Common myeloid progenitor, CD34-positive (primary cell): ENCODE data around the gene ZNF71. TPM values are rescaled to one million over a fixed set of nuclear protein-coding genes. Genes with fewer than 3 reads are reported as not detected.

Source experiments
- CTCF ChIA-PET: fragments of 350-600 bp; sonication (Branson Sonifier 250); formaldehyde crosslinking; loops from one replicate; lab custom pipeline; 2021; ENCODE audit warnings: antibody characterized with exemption; lab: Charles Lee
- POLR2A ChIA-PET: fragments of 350-600 bp; sonication (Branson Sonifier 250); formaldehyde crosslinking; loops from one replicate; lab custom pipeline; 2021; ENCODE audit warnings: antibody characterized with exemption; lab: Charles Lee
- DNase-seq, 3 donors: peaks; one replicate each; pipeline versions ENCODE4 v3.0.0 to v3.0.0-alpha.2; 2013
- H3K27ac ChIP-seq, 2 experiments: 1 replicate in 1 of 2; 2 replicates in 1 of 2; pipeline ENCODE4 v1.7.0; 2013; ENCODE audit warnings: inconsistent platforms in 2 of 2, low read length in 2 of 2, mild to moderate bottlenecking in 2 of 2, low read depth in 1 of 2, moderate library complexity in 1 of 2; ENCODE audit not compliant: severe bottlenecking in 2 of 2, insufficient read depth in 1 of 2, poor library complexity in 1 of 2
- H3K27me3 ChIP-seq, 5 experiments: replicated peaks in 2 of 5; 1 replicate in 3 of 5; 2 replicates in 2 of 5; pipeline versions ENCODE4 v1.6.1 to v1.7.0; 2013; ENCODE audit warnings: low read length in 4 of 5, mild to moderate bottlenecking in 2 of 5, moderate library complexity in 2 of 5, inconsistent platforms in 1 of 5; ENCODE audit not compliant: insufficient read depth in 5 of 5, control insufficient read depth in 4 of 5
- H3K36me3 ChIP-seq, 4 experiments: 1 replicate in 2 of 4; 2 replicates in 2 of 4; pipeline versions ENCODE4 v1.6.1 to v1.7.0; 2013; ENCODE audit warnings: low read length in 3 of 4, control low read depth in 1 of 4, mild to moderate bottlenecking in 1 of 4; ENCODE audit not compliant: control insufficient read depth in 4 of 4, insufficient read depth in 4 of 4
- H3K4me1 ChIP-seq, 4 experiments: 1 replicate in 3 of 4; 2 replicates in 1 of 4; pipeline versions ENCODE4 v1.6.1 to v1.7.1; 2013; ENCODE audit warnings: low read length in 3 of 4, mild to moderate bottlenecking in 3 of 4, control low read depth in 1 of 4, inconsistent platforms in 1 of 4, moderate library complexity in 1 of 4; ENCODE audit not compliant: control insufficient read depth in 4 of 4, insufficient read depth in 4 of 4; ENCODE audit errors: control extremely low read depth in 1 of 4
- H3K4me3 ChIP-seq, 7 experiments: 1 replicate in 4 of 7; 2 replicates in 3 of 7; pipeline versions ENCODE4 v1.5.1 to v1.7.0; 2013; ENCODE audit warnings: mild to moderate bottlenecking in 7 of 7, low read length in 6 of 7, moderate library complexity in 6 of 7, inconsistent platforms in 2 of 7, low read depth in 2 of 7, control low read depth in 1 of 7; ENCODE audit not compliant: insufficient read depth in 4 of 7, control insufficient read depth in 1 of 7; ENCODE audit errors: extremely low read depth in 1 of 7
- H3K9me3 ChIP-seq, 5 experiments: 1 replicate in 4 of 5; 2 replicates in 1 of 5; pipeline versions ENCODE4 v1.6.1 to v1.7.1; 2013; ENCODE audit warnings: low read length in 4 of 5, mild to moderate bottlenecking in 2 of 5, inconsistent platforms in 1 of 5, low read depth in 1 of 5, moderate library complexity in 1 of 5; ENCODE audit not compliant: control insufficient read depth in 4 of 5, insufficient read depth in 2 of 5; ENCODE audit errors: control extremely low read depth in 1 of 5
- WGBS: methylation state at CpG from one replicate; pipeline ENCODE4 v1.1.5; 2013; ENCODE audit not compliant: insufficient coverage; 5-methylcytosine and 5-hydroxymethylcytosine counted together
- polyA plus RNA-seq: library from polyadenylated mRNA; unstranded; fragments of 120-200 nt; gene quantifications from one replicate; pipeline ENCODE4 v1.2.1, GENCODE V29; 2013

ZNF71 gene
- polyA plus RNA-seq, result 5.5 TPM

GRCh38 chr19:56594783-56595547 is at the start of gene ZNF71:
Gene ZNF71 (plus strand): TSS chr19:56595302. CDS start chr19:56601559, 6,257 bp downstream.
- H3K36me3 ChIP-seq, result peaks cover 0 to 23% (median 7%) of the 10 kb centered on the region in 4 experiments
- peaks cover 0 to 38% (median 20%) of the 10 kb centered on the region in 5 experiments for H3K9me3 ChIP-seq
- DNase-seq, result peak; percentile 86 to 93 (median 92)
- H3K4me3 ChIP-seq, result peak within 1 kb of the TSS; percentile 70 to 94 (median 91)
- H3K27ac ChIP-seq, result peak within 1 kb of the TSS; percentile 43 to 77
- ChIA-PET POLR2A (interaction anchor here (0.6 to 1.0 kb wide), 2 partner anchors 14 to 87 kb away, joined by 3 read pairs; no protein-coding TSS in a partner anchor), CTCF (interaction anchor here (0.7 kb wide), 1 partner anchor 140 kb away, joined by 3 read pairs; no protein-coding TSS in a partner anchor)
- H3K27me3 ChIP-seq, result no peaks in the 10 kb centered on the region
- 0% methylated on average over 31 of the region's 52 CpGs for WGBS
- peaks cover 2 to 11% (median 7%) of the 10 kb centered on the region in 4 experiments for H3K4me1 ChIP-seq

- Histone ChIP-seq H3K4me3 (peak overlapping the region in 1 of 7 experiments; percentile 29), H3K36me3 (peaks cover 42 to 87% (median 51%) of the 10 kb centered on the region in 4 experiments), H3K27me3 (no peaks in the 10 kb centered on the region), H3K27ac (no peak overlapping the region), H3K4me1 (no peaks in the 10 kb centered on the region), H3K9me3 (peaks cover 35 to 85% (median 57%) of the 10 kb centered on the region in 5 experiments)
- DNase-seq, result no peak
- WGBS, result 89% methylated on average over 5 of the region's 6 CpGs
- ChIA-PET POLR2A (no interaction called here), CTCF (no interaction called here)
Observed at GRCh38 chr19:56547535-56547934, 47.6 kb upstream of the ZNF71 start.

GRCh38 chr19:56554272-56554869 is 40.7 kb upstream of the ZNF71 start:
- Histone ChIP-seq H3K9me3 (peaks cover 35 to 92% (median 55%) of the 10 kb centered on the region in 5 experiments), H3K4me1 (no peaks in the 10 kb centered on the region), H3K4me3 (no peak overlapping the region), H3K27me3 (no peaks in the 10 kb centered on the region), H3K36me3 (peaks cover 31 to 59% (median 39%) of the 10 kb centered on the region in 4 experiments), H3K27ac (no peak overlapping the region)
- CTCF ChIA-PET, result no interaction called here
- POLR2A ChIA-PET, result no interaction called here
- DNase-seq, result no peak
- WGBS, result 100% methylated on average over 1 of the region's 6 CpGs

- ChIA-PET POLR2A (no interaction called here), CTCF (no interaction called here)
- 100% methylated on average over 1 of the region's 2 CpGs for WGBS
- no peak overlapping the region for H3K27ac ChIP-seq
- H3K9me3 ChIP-seq, result peaks cover 16 to 70% (median 39%) of the 10 kb centered on the region in 5 experiments
- peaks cover 0 to 5% (median 0%) of the 10 kb centered on the region in 4 experiments for H3K36me3 ChIP-seq
- H3K4me1 ChIP-seq, result peaks cover 0 to 7% (median 3%) of the 10 kb centered on the region in 4 experiments
- no peaks in the 10 kb centered on the region for H3K27me3 ChIP-seq
- H3K4me3 ChIP-seq, result no peak overlapping the region
- no peak for DNase-seq
Observed at GRCh38 chr19:56562766-56563165, 32.3 kb upstream of the ZNF71 start.

GRCh38 chr19:56566904-56567273 is 28.2 kb upstream of the ZNF71 start:
- Histone ChIP-seq H3K27me3 (no peaks in the 10 kb centered on the region), H3K9me3 (peaks cover 7 to 71% (median 38%) of the 10 kb centered on the region in 5 experiments), H3K27ac (peak overlapping the region; percentile 48 to 83), H3K36me3 (peaks cover 20 to 32% (median 22%) of the 10 kb centered on the region in 4 experiments), H3K4me3 (peak overlapping the region; percentile 86 to 99 (median 97)), H3K4me1 (peaks cover 0 to 11% (median 6%) of the 10 kb centered on the region in 4 experiments)
- WGBS, result under 1% methylated on average over 23 of the region's 23 CpGs
- peak; percentile 44 to 74 (median 61) for DNase-seq
- ChIA-PET POLR2A (interaction anchor here (0.7 kb wide), 1 partner anchor 107 kb away, joined by 3 read pairs; no protein-coding TSS in a partner anchor), CTCF (no interaction called here)

GRCh38 chr19:56567274-56568120 is 27.6 kb upstream of the ZNF71 start, which contains the start of gene ZNF470:
Gene ZNF470 (plus strand): TSS chr19:56567468. CDS start chr19:56570312, 2,844 bp downstream.
- H3K9me3 ChIP-seq, result peaks cover 7 to 68% (median 35%) of the 10 kb centered on the region in 5 experiments
- ChIA-PET POLR2A (interaction anchor here (0.7 kb wide), 1 partner anchor 107 kb away, joined by 3 read pairs; no protein-coding TSS in a partner anchor), CTCF (no interaction called here)
- peaks cover 20 to 35% (median 22%) of the 10 kb centered on the region in 4 experiments for H3K36me3 ChIP-seq
- WGBS, result 5% methylated on average over 42 of the region's 66 CpGs
- no peaks in the 10 kb centered on the region for H3K27me3 ChIP-seq
- peak within 1 kb of the TSS; percentile 86 to 99 (median 97) for H3K4me3 ChIP-seq
- peaks cover 0 to 11% (median 6%) of the 10 kb centered on the region in 4 experiments for H3K4me1 ChIP-seq
- peak within 1 kb of the TSS; percentile 48 to 83 for H3K27ac ChIP-seq
- DNase-seq, result peak; percentile 92 to 97 (median 96)
